ENCODE results near the gene NRAP.

The NRAP gene

GRCh38 chr10:113552014-113552413 is 111.8 kb downstream of the NRAP start:
- DNase-seq (ENCODE audit: low spot score): no peak
- in situ Hi-C loops (cut with MboI; ENCODE audit: low sequenced_read_pairs, unreplicated experiment): no loop called here
- TF ChIP-seq CTCF (IDR thresholded peaks at IDR 0.05; ENCODE audit: borderline replicate concordance, control extremely low read depth, extremely low read depth, insufficient read depth, missing control alignments): no peak

GRCh38 chr10:113550365-113550764 is 113.5 kb downstream of the NRAP start:
- no peak for TF ChIP-seq CTCF (IDR thresholded peaks at IDR 0.05; ENCODE audit: borderline replicate concordance, control extremely low read depth, extremely low read depth, insufficient read depth, missing control alignments)
- DNase-seq (ENCODE audit: low spot score): no peak
- in situ Hi-C loops (cut with MboI; ENCODE audit: low sequenced_read_pairs, unreplicated experiment): no loop called here

GRCh38 chr10:113549856-113550255 is 114.0 kb downstream of the NRAP start:
- in situ Hi-C loops (cut with MboI; ENCODE audit: low sequenced_read_pairs, unreplicated experiment): no loop called here
- no peak for TF ChIP-seq CTCF (IDR thresholded peaks at IDR 0.05; ENCODE audit: borderline replicate concordance, control extremely low read depth, extremely low read depth, insufficient read depth, missing control alignments)
- DNase-seq (ENCODE audit: low spot score): no peak

GRCh38 chr10:113547426-113547825 is 116.4 kb downstream of the NRAP start:
- TF ChIP-seq CTCF (IDR thresholded peaks at IDR 0.05; ENCODE audit: borderline replicate concordance, control extremely low read depth, extremely low read depth, insufficient read depth, missing control alignments): no peak
- in situ Hi-C loops (cut with MboI; ENCODE audit: low sequenced_read_pairs, unreplicated experiment): no loop called here

GRCh38 chr10:113544392-113544791 is 119.4 kb downstream of the NRAP start:
- DNase-seq (ENCODE audit: low spot score): no peak
- TF ChIP-seq CTCF (IDR thresholded peaks at IDR 0.05; ENCODE audit: borderline replicate concordance, control extremely low read depth, extremely low read depth, insufficient read depth, missing control alignments): no peak
- in situ Hi-C loops (cut with MboI; ENCODE audit: low sequenced_read_pairs, unreplicated experiment): no loop called here

More at GRCh38 chr10:113547426-113547825, 116.4 kb downstream of the NRAP start:
- no peak for DNase-seq (ENCODE audit: low spot score)

GRCh38 chr10:113543107-113543955 is 120.5 kb downstream of the NRAP start:
- in situ Hi-C loops (cut with MboI; ENCODE audit: low sequenced_read_pairs, unreplicated experiment): no loop called here
- TF ChIP-seq CTCF (IDR thresholded peaks at IDR 0.05; ENCODE audit: borderline replicate concordance, control extremely low read depth, extremely low read depth, insufficient read depth, missing control alignments): no peak

More at GRCh38 chr10:113543107-113543955, 120.5 kb downstream of the NRAP start:
- no peak for DNase-seq (ENCODE audit: low spot score)
